Endothelial cell of umbilical vein (primary cell): Measurements from ENCODE around the gene HOXB5. TPM values are rescaled to one million over a fixed set of nuclear protein-coding genes. Genes with fewer than 3 reads are reported as not detected.

Source experiments
- BruUV-seq: library from RNA; stranded (reverse); fragments of 400-500 nt; replicated peaks from 2 replicates; lab custom pipeline; 2021; lab: Mats Ljungman, UMichigan
- CTCF ChIA-PET: fragments of 300-600, 350-600 bp; sonication (Branson Sonifier 250); formaldehyde crosslinking; loops from one replicate; lab custom pipeline; 2021; ENCODE audit warnings: antibody characterized with exemption, inconsistent platforms; lab: Charles Lee
- POLR2A ChIA-PET: fragments of 300-600, 350-600 bp; sonication (Branson Sonifier 250); formaldehyde crosslinking; loops from one replicate; lab custom pipeline; 2021; ENCODE audit warnings: antibody characterized with exemption, inconsistent platforms; lab: Charles Lee
- DNase-seq: peaks from one replicate; pipeline ENCODE4 v3.0.0-alpha.2; 2011; ENCODE audit warnings: low read depth, low spot score
- FAIRE-seq: peaks from 2 replicates; lab custom pipeline; 2011; peaks lifted over from hg19 to GRCh38; lab: Jason Lieb, UNC
- H2AFZ ChIP-seq: 2 replicates; pipeline ENCODE4 v1.6.0; 2012; ENCODE audit warnings: low read depth, low read length, control low read depth, inconsistent platforms
- H3K27ac ChIP-seq: 2 replicates; pipeline ENCODE4 v1.5.1; 2011; ENCODE audit warnings: low read depth, mild to moderate bottlenecking, control low read depth, low read length, moderate library complexity; ENCODE audit not compliant: insufficient read depth
- H3K27me3 ChIP-seq, 2 experiments: 2 replicates each; pipeline versions ENCODE4 v1.6.0 to v1.6.1; 2011; ENCODE audit warnings: low read length in 2 of 2, mixed read lengths in 1 of 2; ENCODE audit not compliant: control insufficient read depth in 2 of 2, insufficient read depth in 2 of 2
- H3K36me3 ChIP-seq, 2 experiments: 2 replicates in 1 of 2; 3 replicates in 1 of 2; pipeline ENCODE4 v1.5.1; 2011; ENCODE audit warnings: low read length in 2 of 2, mild to moderate bottlenecking in 1 of 2, moderate library complexity in 1 of 2; ENCODE audit not compliant: control insufficient read depth in 2 of 2, insufficient read depth in 2 of 2; ENCODE audit errors: extremely low read depth in 1 of 2
- H3K4me1 ChIP-seq: 3 replicates; pipeline ENCODE4 v1.5.1; 2011; ENCODE audit warnings: mild to moderate bottlenecking, low read length; ENCODE audit not compliant: control insufficient read depth, insufficient read depth; ENCODE audit errors: extremely low read depth
- H3K4me2 ChIP-seq: 2 replicates; pipeline ENCODE4 v1.6.1; 2011; ENCODE audit warnings: low read length, control low read depth, mixed read lengths; ENCODE audit not compliant: insufficient read depth
- H3K4me3 ChIP-seq, 3 experiments: fragments of 200-600 bp in 1 of 3; sonication (generic), shearing (Covaris generic) in 1 of 3; replicated peaks in 1 of 3; 2 replicates each; pipeline ENCODE4 v1.5.1; 2011 to 2016; ENCODE audit warnings: control low read depth in 3 of 3, low read length in 3 of 3, mild to moderate bottlenecking in 2 of 3, inconsistent platforms in 1 of 3, low read depth in 1 of 3, moderate library complexity in 1 of 3; ENCODE audit not compliant: insufficient read depth in 1 of 3
- H3K79me2 ChIP-seq: 2 replicates; pipeline ENCODE4 v1.6.0; 2012; ENCODE audit warnings: low read length, inconsistent platforms; ENCODE audit not compliant: control insufficient read depth, insufficient read depth
- H3K9ac ChIP-seq: replicated peaks from 2 replicates; pipeline ENCODE3; 2011; ENCODE audit warnings: low read length, control low read depth; ENCODE audit not compliant: insufficient read depth; ENCODE audit errors: extremely low read depth
- H3K9me1 ChIP-seq: replicated peaks from 3 replicates; pipeline ENCODE4 v1.6.0; 2011; ENCODE audit warnings: mild to moderate bottlenecking, low read length; ENCODE audit not compliant: control insufficient read depth, insufficient read depth; ENCODE audit errors: extremely low read depth
- H3K9me3 ChIP-seq: replicated peaks from 2 replicates; pipeline ENCODE4 v1.5.1; 2012; ENCODE audit warnings: low read length, inconsistent platforms; ENCODE audit not compliant: control insufficient read depth, insufficient read depth
- H4K20me1 ChIP-seq: replicated peaks from 2 replicates; pipeline ENCODE3; 2011; ENCODE audit warnings: mild to moderate bottlenecking, low read length; ENCODE audit not compliant: control insufficient read depth, insufficient read depth; ENCODE audit errors: extremely low read depth
- CTCF ChIP-seq, 2 donors: IDR thresholded peaks; 1 replicate in 1 of 2; 2 replicates in 1 of 2; pipeline ENCODE4 v1.5.1; 2011; ENCODE audit warnings: low read length in 2 of 2, mild to moderate bottlenecking in 2 of 2, moderate library complexity in 2 of 2, control low read depth in 1 of 2, inconsistent platforms in 1 of 2, low read depth in 1 of 2; ENCODE audit not compliant: insufficient read depth in 1 of 2; ENCODE audit errors: extremely low read depth in 1 of 2
- EZH2 ChIP-seq: IDR thresholded peaks from 2 replicates; pipeline ENCODE4 v1.6.1; 2012; ENCODE audit warnings: borderline replicate concordance, low read depth, mild to moderate bottlenecking, moderate library complexity, low read length, inconsistent platforms; ENCODE audit not compliant: severe bottlenecking
- FOS ChIP-seq: IDR thresholded peaks from 2 replicates; pipeline ENCODE4 v1.6.1; 2011; ENCODE audit warnings: mild to moderate bottlenecking, low read length, moderate library complexity, borderline replicate concordance; ENCODE audit not compliant: insufficient read depth
- GATA2 ChIP-seq: IDR thresholded peaks from 2 replicates; pipeline ENCODE4 v1.7.0; 2011; ENCODE audit warnings: low read depth, mild to moderate bottlenecking, moderate library complexity, mixed read lengths, low read length; ENCODE audit not compliant: insufficient read length, insufficient read depth
- JUN ChIP-seq: IDR thresholded peaks from 2 replicates; pipeline ENCODE4 v1.6.1; 2011; ENCODE audit warnings: borderline replicate concordance, low read depth; ENCODE audit not compliant: insufficient read length, insufficient read depth
- MAX ChIP-seq: IDR thresholded peaks from 2 replicates; pipeline ENCODE4 v1.6.1; 2011; ENCODE audit not compliant: insufficient read depth, insufficient read length
- MYC ChIP-seq: IDR thresholded peaks from one replicate; pipeline ENCODE4 v1.6.1; 2011; ENCODE audit warnings: mild to moderate bottlenecking, low read depth, low read length
- POLR2A ChIP-seq: IDR thresholded peaks from 2 replicates; pipeline ENCODE4 v1.6.1; 2012; ENCODE audit warnings: low read depth, mild to moderate bottlenecking, control low read depth, low read length
- POLR2AphosphoS5 ChIP-seq: IDR thresholded peaks from 2 replicates; pipeline ENCODE4 v1.6.1; 2012; ENCODE audit warnings: low read depth, mild to moderate bottlenecking, control low read depth, low read length, moderate library complexity; ENCODE audit not compliant: insufficient read depth
- dilution Hi-C: fragments of 300-500 bp; cut with MboI; formaldehyde crosslinking; loops from one replicate; pipeline ENCODE4 v1.15.0; 2019; ENCODE audit warnings: low sequenced_read_pairs; ENCODE audit not compliant: extremely low pct_ligation_motif_present
- intact Hi-C: fragments of 100-400 bp; cut with micrococcal nuclease; formaldehyde crosslinking; loops from one replicate; pipeline ENCODE4 v1.10.0; 2022
- polyA plus RNA-seq, 4 experiments: library from polyadenylated mRNA; depleted of rRNA in 3 of 4; stranded (reverse) in 3 of 4; unstranded in 1 of 4; fragments of >200 nt; gene quantifications; 2 replicates each; pipeline versions ENCODE4 v1.2.1 to v1.2.3, GENCODE V29; 2011 to 2012; ENCODE audit warnings: missing spikeins in 1 of 4
- total RNA-seq: library from RNA; stranded (reverse); gene quantifications from 2 replicates; pipeline ENCODE4 v1.2.3, GENCODE V29; 2021

Gene HOXB5
- total and polyA plus RNA-seq, 2 donors (not counting 3 experiments of a cell fraction or from before 2014, with no cell fraction given): 2.0 to 8.5 TPM

- H3K9me3 ChIP-seq: no peaks in the 10 kb centered on the region
- no peak overlapping the region for H3K4me2 ChIP-seq
- H3K4me1 ChIP-seq: peaks cover 41% of the 10 kb centered on the region
- dilution Hi-C loops (no loop called here), intact Hi-C loops (no loop called here)
- FAIRE-seq (no peak), DNase-seq (no peak)
- TF ChIP-seq MYC (no peak), EZH2 (no peak)
- peaks cover 3 to 11% of the 10 kb centered on the region in 2 experiments for H3K36me3 ChIP-seq
- no peak overlapping the region for H2AFZ ChIP-seq
- POLR2A ChIA-PET: interaction anchor here (0.6 kb wide), 1 partner anchor 24 kb away, joined by 3 read pairs; no protein-coding TSS in a partner anchor
- H3K27ac ChIP-seq: no peak overlapping the region
- H3K79me2 ChIP-seq: peaks cover 25% of the 10 kb centered on the region
- no TSS peak for BruUV-seq
- H4K20me1 ChIP-seq: no peaks in the 10 kb centered on the region
- H3K4me3 ChIP-seq: no peak overlapping the region
- no peaks in the 10 kb centered on the region for H3K27me3 ChIP-seq
- no peak overlapping the region for H3K9ac ChIP-seq
- CTCF ChIA-PET: interaction anchor here (0.9 to 1.5 kb wide), 3 partner anchors 282 to 375 kb away, joined by 3 to 5 read pairs (median 4); no protein-coding TSS in a partner anchor
- H3K9me1 ChIP-seq: no peaks in the 10 kb centered on the region
These were observed 2.9 kb downstream of the HOXB5 start for GRCh38 chr17:48590607-48591161.

- Histone ChIP-seq H3K79me2 (peaks cover 24% of the 10 kb centered on the region), H4K20me1 (no peaks in the 10 kb centered on the region), H3K4me2 (no peak within 1 kb of the TSS), H3K27ac (no peak within 1 kb of the TSS), H3K36me3 (peaks cover 0 to 10% of the 10 kb centered on the region in 2 experiments), H3K4me3 (no peak within 1 kb of the TSS), H3K4me1 (peaks cover 45% of the 10 kb centered on the region), H3K9ac (no peak within 1 kb of the TSS), H3K9me3 (no peaks in the 10 kb centered on the region), H2AFZ (no peak within 1 kb of the TSS), H3K9me1 (no peaks in the 10 kb centered on the region), H3K27me3 (no peaks in the 10 kb centered on the region)
- ChIA-PET CTCF (interaction anchor here (0.9 to 1.6 kb wide), 4 partner anchors 12 to 374 kb away, joined by 3 to 5 read pairs (median 4); no protein-coding TSS in a partner anchor), POLR2A (interaction anchor here (0.6 kb wide), 1 partner anchor 24 kb away, joined by 3 read pairs; no protein-coding TSS in a partner anchor)
- intact Hi-C loops (no loop called here), dilution Hi-C loops (no loop called here)
- FAIRE-seq (no peak), DNase-seq (no peak)
- BruUV-seq: no TSS peak
- TF ChIP-seq MYC (no peak), POLR2A (no peak), CTCF (IDR thresholded peaks at IDR 0.05; ENCODE audit: extremely low read depth in 1 of 2, insufficient read depth in 1 of 2, low read depth in 1 of 2, low read length in 2 of 2) (no peak), GATA2 (no peak), MAX (no peak), POLR2AphosphoS5 (no peak), EZH2 (no peak), FOS (no peak), JUN (no peak)
These were observed 3.6 kb downstream of the HOXB5 start, which contains the start of gene HOXB3 for GRCh38 chr17:48589831-48590606. HOXB3 (minus strand) TSS chr17:48590241; CDS start chr17:48552474, 37,767 bp downstream.
